HG02884 (cell line): ENCODE results near the gene FAM114A1.
"Not testable (repeated sequence)": the region's sequence is repeated elsewhere in the genome, so short reads cannot be mapped to it uniquely, and the experiment has no call there.

Experiments used
- ATAC-seq: cut with Tn5 transposase; IDR thresholded peaks from one replicate; pipeline ENCODE4 v1.9.1; 2021; ENCODE audit warnings: mild to moderate bottlenecking, moderate library complexity; ENCODE audit not compliant: unreplicated experiment

Gene FAM114A1

DNA sequence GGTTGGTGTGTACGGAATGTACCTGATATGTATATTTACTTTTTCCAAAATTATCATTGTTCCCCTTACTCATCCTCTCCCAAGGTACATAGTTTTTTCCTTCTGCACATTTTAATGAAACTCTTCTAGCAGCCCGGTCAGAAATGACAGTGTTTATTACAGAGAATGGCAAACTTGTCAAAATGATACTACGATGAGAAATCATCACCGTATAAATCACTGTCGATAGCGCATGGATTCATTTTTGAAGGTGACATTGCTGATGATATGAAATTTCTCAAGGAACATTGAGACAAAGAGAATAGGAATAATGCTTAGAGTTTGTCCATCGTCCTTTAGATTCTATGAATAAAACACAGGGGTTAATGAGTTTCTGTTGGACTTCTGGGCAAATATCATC, 30.6 kb downstream of the FAM114A1 start:
- no peak for ATAC-seq

- no peak for ATAC-seq
Measured at GRCh38 chr4:38902221-38902620, 34.6 kb downstream of the FAM114A1 start.

DNA sequence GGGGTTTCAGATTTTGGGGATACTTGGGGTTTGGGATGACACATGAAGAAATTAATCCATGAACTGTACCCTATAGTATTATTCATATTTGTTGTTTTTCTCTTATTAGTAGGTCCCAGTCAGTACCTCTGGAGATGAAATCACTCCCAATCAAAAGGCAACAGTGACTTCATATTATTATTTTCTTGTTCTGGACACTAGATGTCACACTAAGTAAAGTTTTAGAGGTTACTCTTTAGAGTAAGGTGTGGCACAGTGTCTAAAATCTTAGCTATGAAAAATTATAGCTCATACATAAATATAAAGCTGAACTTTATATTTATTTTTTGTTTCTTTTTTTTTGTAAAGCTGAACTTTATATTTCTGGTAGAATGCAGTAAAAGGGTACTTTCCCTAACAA, 35.1 kb downstream of the FAM114A1 start:
- ATAC-seq: no peak

DNA sequence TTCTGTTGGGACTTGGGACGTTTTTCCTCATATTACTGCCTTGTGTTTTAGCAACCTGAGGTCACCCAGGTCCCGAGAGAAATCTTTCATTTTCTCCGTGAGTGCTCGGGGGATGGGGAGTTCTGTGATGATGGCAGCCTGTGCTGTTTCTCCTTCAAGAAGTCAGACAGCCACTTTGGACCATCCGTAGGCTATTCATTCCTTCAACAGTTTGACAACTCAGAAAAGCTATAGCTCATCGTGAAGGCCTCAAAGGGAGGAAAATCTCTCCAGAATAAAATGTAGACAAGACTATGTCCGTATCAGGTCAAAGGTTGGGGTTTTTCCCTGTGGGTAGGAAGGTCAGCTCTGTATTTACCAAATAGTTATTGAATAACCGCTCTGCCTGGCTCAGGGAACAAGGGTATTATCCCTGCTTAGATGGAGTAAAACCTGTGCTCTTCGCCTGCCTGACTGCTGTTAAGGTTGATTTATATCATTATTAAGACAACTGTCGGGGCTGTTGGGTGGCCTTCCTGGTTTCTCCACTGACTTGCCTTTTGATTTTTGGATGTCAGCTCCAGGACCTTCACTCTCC, 36.6 kb downstream of the FAM114A1 start:
- no peak for ATAC-seq

DNA sequence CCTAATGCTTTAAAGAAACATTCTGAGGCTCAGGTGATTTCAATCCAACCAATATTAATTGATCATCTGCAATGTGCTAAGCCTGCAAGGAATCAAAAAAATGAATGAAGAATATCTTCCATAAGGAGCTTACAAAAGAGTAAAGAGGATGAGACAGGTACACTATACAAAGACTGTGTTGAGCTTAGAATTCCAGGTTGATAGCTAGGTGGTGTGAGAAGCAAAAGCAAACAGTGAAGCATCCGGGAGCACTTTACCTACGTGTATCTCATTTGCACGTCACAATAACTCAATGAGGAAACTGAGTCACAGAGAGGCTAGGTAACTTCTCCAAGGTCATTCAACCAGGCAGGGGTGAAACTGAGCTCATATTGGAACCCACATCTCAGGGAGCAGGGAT, 37.1 kb downstream of the FAM114A1 start:
- ATAC-seq: no peak

DNA sequence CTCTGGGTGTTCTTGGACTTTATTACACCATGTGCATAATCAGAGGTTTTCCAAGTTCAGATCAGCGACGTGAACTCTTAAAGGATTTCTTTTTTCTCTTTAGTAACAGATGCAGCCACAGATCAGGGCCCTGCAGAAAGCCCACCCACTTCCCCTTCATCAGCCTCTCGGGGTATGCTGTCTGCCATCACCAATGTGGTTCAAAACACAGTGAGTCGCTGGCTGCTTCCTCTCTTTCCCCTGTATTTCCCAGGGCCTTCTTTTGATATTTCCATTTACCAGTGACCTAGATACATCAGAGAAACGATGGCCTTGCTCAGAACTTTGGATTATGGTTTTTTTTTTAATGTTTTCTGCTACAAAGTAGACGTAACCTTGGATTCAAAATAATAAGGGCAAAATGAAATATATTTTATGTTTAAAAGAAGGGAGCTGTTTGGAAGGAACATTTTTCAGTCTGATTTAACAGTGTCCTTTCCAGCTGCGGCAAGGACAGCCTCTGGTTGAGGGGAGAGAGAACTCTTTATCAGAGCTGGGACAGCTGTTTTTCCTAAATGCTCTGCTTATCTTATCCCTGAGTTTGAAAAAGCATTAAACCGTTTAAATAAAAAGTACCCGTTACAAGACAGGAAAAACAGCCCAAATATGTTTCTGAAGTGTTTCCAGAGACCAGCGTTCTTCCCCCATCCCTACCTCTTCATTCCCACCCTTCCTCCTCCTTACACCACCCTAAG, 38.2 kb downstream of the FAM114A1 start:
- ATAC-seq: no peak

- ATAC-seq: no peak
Measured at GRCh38 chr4:38907696-38908270, 40.2 kb downstream of the FAM114A1 start.

- no peak for ATAC-seq
Measured at GRCh38 chr4:38909015-38909414, 41.4 kb downstream of the FAM114A1 start.

DNA sequence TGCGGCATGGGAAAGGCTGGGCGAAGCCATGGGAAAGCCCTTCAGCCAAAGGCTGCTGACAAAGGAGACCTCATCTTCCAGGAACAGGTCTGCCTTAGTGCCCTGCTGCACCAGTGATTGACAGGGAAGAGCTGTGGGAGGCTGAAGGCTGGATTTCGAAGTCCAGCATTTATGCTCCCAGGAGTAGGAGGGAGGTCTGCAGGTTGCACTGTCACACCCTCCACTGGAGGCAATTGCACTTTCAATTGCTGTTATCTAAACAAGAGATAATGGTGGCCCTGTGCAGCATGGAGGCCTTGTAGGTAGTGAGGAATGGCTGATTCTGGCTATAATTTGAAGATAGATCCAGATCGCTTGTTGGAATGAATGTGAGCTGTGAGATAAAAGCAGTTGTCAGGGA, 43.7 kb downstream of the FAM114A1 start:
- ATAC-seq: no peak

DNA sequence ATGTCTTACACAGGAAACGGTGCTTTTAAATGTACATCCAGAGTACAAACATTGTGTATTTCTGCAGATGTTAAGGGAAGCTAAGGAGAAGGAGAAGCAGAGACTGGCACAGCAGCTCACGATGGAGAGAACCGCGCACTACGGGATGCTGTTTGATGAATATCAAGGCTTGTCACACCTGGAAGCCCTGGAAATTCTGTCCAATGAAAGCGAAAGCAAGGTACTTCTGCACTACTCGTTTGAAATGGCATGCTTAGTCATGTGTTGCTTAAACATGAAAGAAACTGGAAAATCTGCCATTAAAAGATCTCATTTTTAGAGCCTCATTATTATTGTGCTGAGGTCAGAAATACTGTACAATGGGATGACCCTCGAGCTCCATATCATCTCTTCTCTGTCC, 47.2 kb downstream of the FAM114A1 start:
- ATAC-seq: peak; percentile 54

- ATAC-seq: not testable (repeated sequence)
Measured at GRCh38 chr4:38916267-38916666, 48.7 kb downstream of the FAM114A1 start.

GRCh38 chr4:38917481-38918025, 49.9 kb downstream of the FAM114A1 start:
- no peak for ATAC-seq

- no peak for ATAC-seq
Measured at GRCh38 chr4:38919494-38919893, 51.9 kb downstream of the FAM114A1 start.

DNA sequence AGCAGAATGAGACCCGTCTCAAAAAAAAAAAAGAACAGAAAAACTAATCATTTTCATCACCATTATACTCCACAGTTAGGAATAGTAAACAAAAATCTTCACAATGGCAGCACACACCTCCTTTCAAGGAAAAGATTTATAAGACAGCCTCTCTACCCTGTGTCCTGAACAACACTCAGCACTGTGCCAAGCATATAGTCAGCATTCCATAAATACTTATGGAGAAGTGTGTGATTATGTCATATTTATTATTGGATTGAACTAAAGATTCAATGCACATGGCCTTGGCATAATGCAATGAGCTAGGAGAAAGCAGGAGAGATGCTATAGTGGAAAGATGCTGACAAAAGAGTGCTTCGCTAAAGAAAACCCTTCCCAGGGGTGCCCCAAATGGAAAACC, 52.6 kb downstream of the FAM114A1 start:
- ATAC-seq: no peak

DNA sequence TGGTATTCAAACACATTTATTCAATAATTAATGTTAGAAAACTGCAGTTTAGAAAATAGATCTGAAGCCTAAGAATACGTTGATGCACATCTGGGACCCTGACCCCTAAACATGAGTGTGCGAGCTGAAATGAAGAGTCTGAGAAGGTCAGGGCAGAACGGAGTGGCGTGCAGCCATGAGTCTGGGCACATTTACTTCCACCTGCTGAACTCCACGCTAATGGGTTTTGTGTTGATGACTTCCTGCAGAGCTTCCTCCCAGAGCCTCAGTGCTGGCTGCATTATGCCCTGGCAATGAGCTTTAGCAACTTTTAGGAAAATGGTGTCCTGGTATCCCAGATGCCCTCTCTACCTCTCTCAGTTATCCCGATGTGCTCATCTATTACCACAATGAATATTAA, 53.1 kb downstream of the FAM114A1 start:
- no peak for ATAC-seq

DNA sequence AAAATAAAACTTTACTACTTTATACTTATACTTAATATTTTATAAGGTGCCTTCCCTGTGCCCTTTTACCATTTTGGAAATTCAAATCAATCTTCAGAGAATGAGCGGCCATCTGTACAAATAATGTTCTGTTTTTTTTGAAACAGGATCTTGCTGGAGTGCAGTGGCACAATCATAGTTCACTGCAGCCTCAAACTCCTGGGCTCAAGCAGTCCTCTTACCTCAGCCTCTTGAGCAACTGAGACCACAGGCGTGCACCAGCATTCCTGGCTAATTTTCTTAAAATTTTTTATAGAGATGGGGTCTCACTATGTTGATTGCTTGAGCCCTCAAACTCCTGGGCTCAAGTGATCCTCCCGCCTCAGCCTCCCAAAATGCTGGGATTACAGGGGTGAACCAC, 53.5 kb downstream of the FAM114A1 start:
- ATAC-seq: no peak

- ATAC-seq: no peak
Measured at GRCh38 chr4:38923746-38924145, 56.1 kb downstream of the FAM114A1 start.

DNA sequence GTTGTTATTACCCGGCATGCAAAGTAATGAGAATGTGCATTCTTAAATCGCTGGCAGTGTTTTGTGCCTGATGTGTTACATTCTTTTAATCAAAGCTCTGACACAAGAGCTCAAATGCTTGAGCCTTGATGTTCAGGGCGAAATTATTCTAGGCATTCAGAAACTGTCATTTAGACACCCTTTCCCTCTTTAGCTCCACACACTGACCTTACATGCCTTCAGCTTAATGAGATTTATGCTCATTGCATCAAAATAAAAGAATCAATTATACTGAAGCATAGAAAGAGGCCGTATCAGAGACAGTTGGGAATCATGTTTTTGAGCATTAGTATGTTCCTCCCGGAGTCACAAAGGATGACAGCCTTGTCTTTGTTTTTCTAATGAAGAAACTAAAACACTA, 56.7 kb downstream of the FAM114A1 start:
- no peak for ATAC-seq

DNA sequence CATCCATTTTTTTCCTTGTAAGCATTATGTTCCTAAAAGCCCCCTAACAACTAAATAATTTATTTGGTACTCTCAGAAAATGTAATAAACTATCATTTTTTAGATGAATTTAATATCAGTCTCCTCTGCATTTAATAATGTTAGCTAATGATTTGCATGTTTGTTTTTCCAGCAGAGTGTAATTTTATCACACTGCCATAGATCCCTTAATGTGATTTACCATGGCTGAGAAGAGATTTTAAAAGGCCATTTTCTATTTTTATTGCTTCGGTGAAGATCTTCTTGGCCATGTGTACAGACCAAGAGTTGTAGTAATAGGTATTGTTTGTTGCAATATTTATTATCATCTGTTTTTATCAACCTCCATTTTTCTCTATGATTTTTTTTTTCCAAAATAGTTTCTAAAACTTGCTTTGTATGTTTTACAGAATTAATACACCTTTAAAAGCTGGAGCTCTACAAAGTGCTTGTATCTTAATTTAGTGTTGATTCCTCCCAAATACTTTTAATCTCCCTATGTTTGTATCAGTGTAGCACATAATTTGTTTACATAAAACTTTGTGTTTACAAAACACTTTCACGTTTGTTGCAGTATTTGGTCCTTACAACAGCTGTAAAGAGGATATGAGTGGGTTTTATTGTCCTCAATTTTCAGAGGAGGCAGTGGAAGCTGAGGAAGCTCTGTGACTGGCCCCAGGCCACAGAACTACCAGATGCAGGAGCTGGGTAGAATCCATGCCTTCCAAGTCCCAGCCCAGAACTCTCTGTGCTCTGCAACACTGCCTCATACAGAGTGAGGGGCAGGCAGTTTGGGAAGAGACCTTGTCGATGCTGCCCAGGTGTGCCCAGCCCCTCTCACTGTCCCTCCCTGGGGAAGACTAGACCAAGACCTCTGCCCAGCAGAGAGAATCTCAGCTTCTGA, 58.1 kb downstream of the FAM114A1 start:
- ATAC-seq: no peak

DNA sequence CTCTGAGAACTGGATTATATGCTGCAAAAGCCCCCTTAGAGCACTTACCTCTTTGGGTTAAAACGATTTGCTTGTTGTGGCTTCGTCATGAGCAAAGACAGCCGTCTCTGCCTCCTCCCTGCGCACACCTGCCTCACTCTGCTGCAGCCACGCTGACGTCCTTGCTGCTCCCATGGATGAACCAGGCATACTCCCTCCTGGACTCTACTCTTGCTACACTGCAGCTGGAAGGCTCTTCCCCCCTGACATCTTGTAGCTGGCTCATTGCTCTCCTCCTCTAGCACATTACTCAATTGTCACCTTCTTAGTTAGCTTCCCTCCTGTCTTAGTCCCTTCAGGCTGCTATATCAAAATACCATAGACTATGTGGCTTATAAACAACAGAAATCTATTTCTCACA, 59.3 kb downstream of the FAM114A1 start:
- ATAC-seq: no peak

DNA sequence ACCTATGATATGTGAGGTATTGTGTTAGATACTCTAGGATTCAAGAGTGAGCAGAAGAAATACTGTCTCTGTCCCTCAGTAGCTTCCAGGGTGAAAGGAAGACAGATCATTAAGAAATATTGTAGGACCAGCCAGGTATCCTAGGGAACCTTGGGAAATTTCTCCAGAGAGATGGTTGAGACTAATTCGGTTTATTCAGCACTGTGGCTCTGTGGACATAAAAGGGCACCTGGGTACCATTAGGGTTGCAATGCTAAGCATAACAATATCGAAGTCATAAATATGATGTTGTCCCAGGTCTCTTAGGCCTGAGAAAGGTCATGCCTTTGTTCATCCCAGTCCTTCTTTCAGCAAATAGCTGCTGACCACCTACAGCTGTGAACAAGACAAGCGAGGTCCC, 61.0 kb downstream of the FAM114A1 start:
- ATAC-seq: no peak
